ENCODE results near the gene DHX34.
A peak's percentile ranks its signal among the peaks of the same experiment; 100 is the strongest.
"Not testable (repeated sequence)": the region's sequence is repeated elsewhere in the genome, so short reads cannot be mapped to it uniquely, and the experiment has no call there.

DHX34 gene

DNA sequence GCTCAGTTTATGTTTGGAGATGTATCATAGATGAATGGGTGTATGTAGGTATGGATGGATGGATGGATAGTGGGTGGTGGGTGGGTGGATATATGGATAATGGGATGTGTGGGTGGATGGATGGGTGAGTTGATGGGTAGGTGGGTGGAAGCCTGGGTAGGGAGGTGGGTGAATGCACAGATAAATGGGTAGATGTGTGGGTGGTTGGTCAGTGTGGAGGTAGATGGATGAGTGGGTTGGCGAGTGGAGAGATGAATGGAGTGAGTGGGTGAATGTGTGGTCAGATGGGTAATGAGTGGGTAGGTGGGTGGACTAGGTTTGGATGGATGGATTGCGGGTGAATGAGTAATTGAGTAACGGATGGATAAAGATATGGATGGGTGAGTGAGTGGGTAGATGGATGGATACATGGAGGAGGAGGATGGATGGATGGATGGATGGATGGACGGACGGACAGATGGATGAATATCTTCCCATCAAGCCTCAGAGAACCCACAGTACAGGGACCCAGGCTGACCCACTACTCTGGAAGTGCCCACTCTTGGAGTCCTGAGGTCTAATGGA, 56.8 kb downstream of the DHX34 start:
- H3K36me3 Mint-ChIP-seq (ENCODE audit: low read depth) = no peaks in the 10 kb centered on the region
- H3K9me3 Mint-ChIP-seq = no peaks in the 10 kb centered on the region
- no peak overlapping the region for H3K27ac Mint-ChIP-seq
- no peaks in the 10 kb centered on the region for H3K4me1 Mint-ChIP-seq (ENCODE audit: low read depth)
- peaks cover 20% of the 10 kb centered on the region for H3K27me3 Mint-ChIP-seq (ENCODE audit: low read depth)
- no peak overlapping the region for H3K4me3 Mint-ChIP-seq
- no peak for DNase-seq (ENCODE audit: low spot score)

GRCh38 chr19:47406711-47407416, 57.7 kb downstream of the DHX34 start:
- Mint-ChIP-seq H3K4me3 (no peak overlapping the region), H3K27ac (no peak overlapping the region), H3K36me3 (ENCODE audit: low read depth) (no peaks in the 10 kb centered on the region), H3K4me1 (ENCODE audit: low read depth) (no peaks in the 10 kb centered on the region), H3K27me3 (ENCODE audit: low read depth) (peaks cover 20% of the 10 kb centered on the region), H3K9me3 (no peaks in the 10 kb centered on the region)
- no peak for DNase-seq (ENCODE audit: low spot score)

- H3K4me3 Mint-ChIP-seq = no peak overlapping the region
Measured at GRCh38 chr19:47407417-47407774, 58.3 kb downstream of the DHX34 start.

GRCh38 chr19:47408156-47408938, 59.2 kb downstream of the DHX34 start:
- Mint-ChIP-seq H3K27me3 (ENCODE audit: low read depth) (peaks cover 24% of the 10 kb centered on the region), H3K4me3 (no peak overlapping the region), H3K27ac (no peak overlapping the region), H3K36me3 (ENCODE audit: low read depth) (no peaks in the 10 kb centered on the region), H3K4me1 (ENCODE audit: low read depth) (no peaks in the 10 kb centered on the region), H3K9me3 (no peaks in the 10 kb centered on the region)
- DNase-seq (ENCODE audit: low spot score) = no peak

More at GRCh38 chr19:47407417-47407774, 58.3 kb downstream of the DHX34 start:
- Mint-ChIP-seq H3K4me1 (ENCODE audit: low read depth) (no peaks in the 10 kb centered on the region), H3K36me3 (ENCODE audit: low read depth) (no peaks in the 10 kb centered on the region), H3K27ac (no peak overlapping the region), H3K9me3 (no peaks in the 10 kb centered on the region), H3K27me3 (ENCODE audit: low read depth) (peaks cover 23% of the 10 kb centered on the region)
- DNase-seq (ENCODE audit: low spot score) = no peak

- H3K4me1 Mint-ChIP-seq (ENCODE audit: low read depth) = no peaks in the 10 kb centered on the region
- peaks cover 34% of the 10 kb centered on the region for H3K27me3 Mint-ChIP-seq (ENCODE audit: low read depth)
- H3K4me3 Mint-ChIP-seq = no peak overlapping the region
- H3K27ac Mint-ChIP-seq = no peak overlapping the region
- no peaks in the 10 kb centered on the region for H3K9me3 Mint-ChIP-seq
- DNase-seq (ENCODE audit: low spot score) = no peak
- H3K36me3 Mint-ChIP-seq (ENCODE audit: low read depth) = no peaks in the 10 kb centered on the region
Measured at GRCh38 chr19:47411101-47411500, 62.0 kb downstream of the DHX34 start.

DNA sequence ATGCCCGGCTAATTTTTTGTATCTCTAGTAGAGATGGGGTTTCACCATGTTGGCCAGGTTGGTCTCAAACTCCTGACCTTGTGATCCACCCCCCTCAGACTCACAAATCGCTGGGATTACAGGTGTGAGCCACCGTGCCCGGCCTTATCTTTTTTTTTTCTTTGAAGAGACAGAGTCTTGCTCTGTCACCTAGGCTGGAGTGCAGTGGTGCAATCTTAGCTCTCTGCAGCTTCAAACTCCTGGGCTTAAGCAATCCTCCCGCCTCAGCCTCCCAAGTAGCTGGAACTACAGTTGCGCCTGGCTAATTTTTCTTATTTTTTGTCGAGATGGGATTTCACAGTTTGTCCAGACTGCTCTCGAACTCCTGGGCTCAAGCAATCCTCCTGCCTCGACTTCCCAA, 62.6 kb downstream of the DHX34 start:
- H3K27me3 Mint-ChIP-seq (ENCODE audit: low read depth) = peaks cover 34% of the 10 kb centered on the region
- H3K36me3 Mint-ChIP-seq (ENCODE audit: low read depth); H3K4me1 Mint-ChIP-seq (ENCODE audit: low read depth); DNase-seq (ENCODE audit: low spot score); H3K4me3 Mint-ChIP-seq; H3K27ac Mint-ChIP-seq; H3K9me3 Mint-ChIP-seq: not testable (repeated sequence)

DNA sequence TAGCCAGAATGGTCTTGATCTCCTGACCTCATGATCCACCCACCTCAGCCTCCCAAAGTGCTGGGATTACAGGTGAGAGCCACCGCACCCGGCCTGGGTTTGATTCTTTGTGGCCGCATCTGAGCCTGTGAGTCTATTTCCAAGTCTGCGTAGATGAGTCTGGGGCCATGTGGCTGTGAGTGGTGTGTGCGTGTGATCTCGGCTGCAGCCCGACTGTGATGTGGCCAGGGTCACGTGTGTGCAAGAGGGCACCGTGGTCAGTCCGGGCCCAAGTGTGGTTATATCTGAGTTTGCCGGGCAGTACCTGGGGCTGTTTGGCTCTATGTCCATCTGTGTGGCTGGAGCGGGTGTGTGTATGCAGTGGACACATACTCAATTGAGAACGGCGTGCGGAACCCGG, 64.8 kb downstream of the DHX34 start:
- Mint-ChIP-seq H3K4me1 (ENCODE audit: low read depth) (peaks cover 9% of the 10 kb centered on the region), H3K36me3 (ENCODE audit: low read depth) (no peaks in the 10 kb centered on the region), H3K27me3 (ENCODE audit: low read depth) (peaks cover 43% of the 10 kb centered on the region), H3K9me3 (no peaks in the 10 kb centered on the region), H3K27ac (no peak overlapping the region), H3K4me3 (no peak overlapping the region)
- DNase-seq (ENCODE audit: low spot score) = no peak

DNA sequence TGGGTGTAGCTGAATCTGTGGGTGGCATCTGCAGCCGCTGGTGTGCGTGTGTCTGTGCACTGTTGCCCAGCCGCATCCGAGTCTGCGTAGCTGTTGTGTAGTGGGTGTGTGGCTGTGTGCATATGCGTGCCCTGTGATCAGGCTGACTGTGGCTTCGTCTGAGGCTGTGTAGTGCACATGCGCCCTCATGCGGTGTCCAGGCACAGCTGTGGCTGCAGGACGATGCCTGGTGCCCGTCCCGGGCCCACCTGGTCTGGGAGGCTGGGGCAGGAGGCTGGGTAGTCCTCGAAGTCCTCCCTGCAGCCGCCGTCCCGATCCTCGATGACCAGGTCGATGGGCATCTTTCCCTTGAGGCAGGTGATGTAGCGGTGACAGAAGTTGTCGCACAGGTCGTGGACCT, 65.4 kb downstream of the DHX34 start:
- Mint-ChIP-seq H3K27ac (no peak overlapping the region), H3K27me3 (ENCODE audit: low read depth) (peaks cover 45% of the 10 kb centered on the region), H3K9me3 (no peaks in the 10 kb centered on the region), H3K4me3 (no peak overlapping the region), H3K36me3 (ENCODE audit: low read depth) (no peaks in the 10 kb centered on the region), H3K4me1 (ENCODE audit: low read depth) (peaks cover 9% of the 10 kb centered on the region)
- DNase-seq (ENCODE audit: low spot score) = no peak

DNA sequence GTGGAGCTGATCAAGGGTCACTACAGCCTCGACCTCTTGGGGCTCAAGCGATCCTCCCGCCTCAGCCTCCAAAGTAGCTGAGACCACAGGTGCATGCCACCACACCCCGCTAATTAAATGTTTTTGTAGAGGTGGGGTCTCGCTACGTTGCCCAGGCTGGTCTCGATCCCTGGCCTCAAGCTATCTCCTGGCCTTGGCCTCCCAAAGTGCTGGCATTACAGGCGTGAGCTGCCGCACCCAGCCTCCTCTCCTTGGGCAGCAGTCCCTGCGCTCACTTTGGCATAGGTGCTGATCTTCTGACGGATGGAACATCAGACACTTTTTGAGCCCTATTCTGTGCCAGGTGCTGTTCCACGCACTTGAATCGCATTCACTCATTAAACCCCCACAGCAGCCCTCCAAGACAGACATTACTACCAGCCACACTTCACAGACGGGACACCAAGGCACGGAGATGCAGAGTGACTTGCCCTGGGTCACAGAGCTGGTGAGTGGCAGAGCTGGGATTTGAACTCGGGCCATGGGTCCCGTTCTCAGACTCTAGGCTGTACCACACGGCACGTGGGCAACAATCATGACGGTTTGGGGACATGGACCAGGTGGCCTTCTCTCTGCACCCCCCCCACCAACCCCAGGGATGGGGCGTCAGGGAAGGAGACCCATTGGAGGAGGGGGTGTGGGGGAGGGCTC, 67.0 kb downstream of the DHX34 start:
- Mint-ChIP-seq H3K4me1 (ENCODE audit: low read depth) (peaks cover 9% of the 10 kb centered on the region), H3K27me3 (ENCODE audit: low read depth) (peaks cover 61% of the 10 kb centered on the region), H3K4me3 (no peak overlapping the region), H3K36me3 (ENCODE audit: low read depth) (no peaks in the 10 kb centered on the region), H3K27ac (peak overlapping the region; percentile 45), H3K9me3 (no peaks in the 10 kb centered on the region)
- no peak for DNase-seq (ENCODE audit: low spot score)

DNA sequence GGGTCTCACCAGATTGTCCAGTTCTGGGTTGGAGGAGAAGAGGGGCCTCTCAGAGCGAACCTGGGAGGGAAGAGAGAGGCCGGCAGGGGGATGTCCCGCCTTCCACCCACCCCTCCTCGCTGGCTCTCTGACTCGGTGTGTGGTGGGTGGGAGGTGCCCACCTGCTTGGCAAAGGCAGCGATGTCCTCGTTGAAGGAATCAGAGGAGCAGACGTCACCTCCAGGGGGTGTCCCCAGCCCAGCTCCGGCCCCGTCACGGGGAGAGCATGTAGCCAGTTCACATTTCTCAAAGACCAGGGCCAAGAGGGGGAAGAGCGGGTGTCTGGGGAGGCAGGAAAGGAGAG, 67.5 kb downstream of the DHX34 start:
- no peak for DNase-seq (ENCODE audit: low spot score)
- H3K36me3 Mint-ChIP-seq (ENCODE audit: low read depth) = no peaks in the 10 kb centered on the region
- H3K4me1 Mint-ChIP-seq (ENCODE audit: low read depth) = peaks cover 9% of the 10 kb centered on the region
- H3K4me3 Mint-ChIP-seq = no peak overlapping the region
- H3K9me3 Mint-ChIP-seq = no peaks in the 10 kb centered on the region
- peaks cover 66% of the 10 kb centered on the region for H3K27me3 Mint-ChIP-seq (ENCODE audit: low read depth)
- H3K27ac Mint-ChIP-seq = no peak overlapping the region

- H3K36me3 Mint-ChIP-seq (ENCODE audit: low read depth) = no peaks in the 10 kb centered on the region
Measured at GRCh38 chr19:47417107-47417745, 68.1 kb downstream of the DHX34 start.

GRCh38 chr19:47417746-47418691, 68.9 kb downstream of the DHX34 start:
- peaks cover 16% of the 10 kb centered on the region for H3K4me1 Mint-ChIP-seq (ENCODE audit: low read depth)

More at GRCh38 chr19:47417107-47417745, 68.1 kb downstream of the DHX34 start:
- Mint-ChIP-seq H3K4me1 (ENCODE audit: low read depth) (peaks cover 11% of the 10 kb centered on the region), H3K9me3 (no peaks in the 10 kb centered on the region), H3K27ac (no peak overlapping the region), H3K27me3 (ENCODE audit: low read depth) (peaks cover 68% of the 10 kb centered on the region), H3K4me3 (peak overlapping the region; percentile 37)
- no peak for DNase-seq (ENCODE audit: low spot score)

DNA sequence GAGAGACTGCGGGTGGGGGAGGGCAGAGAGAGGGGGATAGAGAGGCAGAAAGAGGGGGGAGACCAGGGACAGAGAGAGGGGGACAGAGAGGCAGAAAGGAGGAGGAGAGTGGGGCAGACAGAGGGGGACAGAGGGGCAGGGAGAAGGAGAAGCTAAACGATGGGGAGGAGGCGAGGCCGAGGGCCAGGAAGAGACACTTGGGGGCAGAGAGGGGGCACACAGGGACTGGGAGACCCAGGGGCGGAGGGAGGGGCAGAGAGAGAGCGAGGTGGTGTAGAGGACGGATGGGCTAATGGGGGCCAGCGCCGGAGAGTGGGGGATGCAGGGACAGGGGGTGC, 69.5 kb downstream of the DHX34 start:
- Mint-ChIP-seq H3K27me3 (ENCODE audit: low read depth) (peaks cover 79% of the 10 kb centered on the region), H3K36me3 (ENCODE audit: low read depth) (no peaks in the 10 kb centered on the region), H3K4me3 (no peak overlapping the region), H3K27ac (no peak overlapping the region), H3K9me3 (no peaks in the 10 kb centered on the region), H3K4me1 (ENCODE audit: low read depth) (peaks cover 16% of the 10 kb centered on the region)
- DNase-seq (ENCODE audit: low spot score) = no peak

More at GRCh38 chr19:47417746-47418691, 68.9 kb downstream of the DHX34 start:
- Mint-ChIP-seq H3K9me3 (no peaks in the 10 kb centered on the region), H3K36me3 (ENCODE audit: low read depth) (no peaks in the 10 kb centered on the region), H3K27ac (no peak overlapping the region), H3K27me3 (ENCODE audit: low read depth) (peaks cover 75% of the 10 kb centered on the region), H3K4me3 (peak overlapping the region; percentile 37)
- DNase-seq (ENCODE audit: low spot score) = no peak

All from T-helper 2 cell treated with Interferon-gamma antibody and Interleukin-4, amounts not matched to agents 5 μg/mL and 100 μg/mL, for 36 hours (primary cell).